Measurements from ENCODE around the gene FAM117B.

FAM117B gene

DNA sequence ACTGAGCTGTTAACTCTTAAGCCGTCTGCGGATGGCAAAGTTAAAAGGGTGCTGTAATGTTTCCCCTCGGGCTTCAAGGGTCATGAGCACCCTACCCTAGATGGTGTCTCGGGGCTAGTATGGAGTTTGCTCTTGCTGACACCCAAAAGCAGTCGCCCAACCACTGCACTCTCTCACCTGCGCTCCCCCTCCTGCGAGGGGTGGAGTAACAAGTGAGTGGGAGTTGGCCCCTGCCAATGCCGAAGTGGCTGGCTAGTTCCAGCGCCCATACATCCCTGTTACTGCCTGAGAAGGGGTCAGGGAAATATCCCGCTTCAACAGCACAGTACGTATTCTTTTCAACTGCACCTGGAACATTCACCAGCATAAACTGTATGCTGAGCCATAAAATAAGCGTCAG is 47.5 kb downstream of the FAM117B start:
- no peak for DNase-seq (ENCODE audit: low read depth)
- TF ChIP-seq, protein P1, sequence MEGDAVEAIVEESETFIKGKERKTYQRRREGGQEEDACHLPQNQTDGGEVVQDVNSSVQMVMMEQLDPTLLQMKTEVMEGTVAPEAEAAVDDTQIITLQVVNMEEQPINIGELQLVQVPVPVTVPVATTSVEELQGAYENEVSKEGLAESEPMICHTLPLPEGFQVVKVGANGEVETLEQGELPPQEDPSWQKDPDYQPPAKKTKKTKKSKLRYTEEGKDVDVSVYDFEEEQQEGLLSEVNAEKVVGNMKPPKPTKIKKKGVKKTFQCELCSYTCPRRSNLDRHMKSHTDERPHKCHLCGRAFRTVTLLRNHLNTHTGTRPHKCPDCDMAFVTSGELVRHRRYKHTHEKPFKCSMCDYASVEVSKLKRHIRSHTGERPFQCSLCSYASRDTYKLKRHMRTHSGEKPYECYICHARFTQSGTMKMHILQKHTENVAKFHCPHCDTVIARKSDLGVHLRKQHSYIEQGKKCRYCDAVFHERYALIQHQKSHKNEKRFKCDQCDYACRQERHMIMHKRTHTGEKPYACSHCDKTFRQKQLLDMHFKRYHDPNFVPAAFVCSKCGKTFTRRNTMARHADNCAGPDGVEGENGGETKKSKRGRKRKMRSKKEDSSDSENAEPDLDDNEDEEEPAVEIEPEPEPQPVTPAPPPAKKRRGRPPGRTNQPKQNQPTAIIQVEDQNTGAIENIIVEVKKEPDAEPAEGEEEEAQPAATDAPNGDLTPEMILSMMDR (conservative IDR thresholded peaks at IDR 0.05; ENCODE audit: low read length): no peak
- no peak overlapping the region for H3K4me3 ChIP-seq (ENCODE audit: low read length)

GRCh38 chr2:202687276-202687675 is 52.5 kb downstream of the FAM117B start:
- no peak for DNase-seq (ENCODE audit: low read depth)
- TF ChIP-seq, protein P1 (conservative IDR thresholded peaks at IDR 0.05; ENCODE audit: low read length): no peak
- H3K4me3 ChIP-seq (ENCODE audit: low read length): no peak overlapping the region

GRCh38 chr2:202689459-202689858 is 54.7 kb downstream of the FAM117B start:
- TF ChIP-seq, protein P1 (conservative IDR thresholded peaks at IDR 0.05; ENCODE audit: low read length): no peak
- no peak overlapping the region for H3K4me3 ChIP-seq (ENCODE audit: low read length)
- no peak for DNase-seq (ENCODE audit: low read depth)

- H3K4me3 ChIP-seq (ENCODE audit: low read length): no peak overlapping the region
- TF ChIP-seq, protein P1 (conservative IDR thresholded peaks at IDR 0.05; ENCODE audit: low read length): no peak
- DNase-seq (ENCODE audit: low read depth): no peak
Measured at GRCh38 chr2:202689898-202690297, 55.1 kb downstream of the FAM117B start.

GRCh38 chr2:202690321-202690900 is 55.6 kb downstream of the FAM117B start:
- no peak for DNase-seq (ENCODE audit: low read depth)
- no peak overlapping the region for H3K4me3 ChIP-seq (ENCODE audit: low read length)
- TF ChIP-seq, protein P1 (conservative IDR thresholded peaks at IDR 0.05; ENCODE audit: low read length): no peak

- DNase-seq (ENCODE audit: low read depth): no peak
- TF ChIP-seq, protein P1 (conservative IDR thresholded peaks at IDR 0.05; ENCODE audit: low read length): no peak
- H3K4me3 ChIP-seq (ENCODE audit: low read length): no peak overlapping the region
Measured at GRCh38 chr2:202693503-202693902, 58.7 kb downstream of the FAM117B start.

DNA sequence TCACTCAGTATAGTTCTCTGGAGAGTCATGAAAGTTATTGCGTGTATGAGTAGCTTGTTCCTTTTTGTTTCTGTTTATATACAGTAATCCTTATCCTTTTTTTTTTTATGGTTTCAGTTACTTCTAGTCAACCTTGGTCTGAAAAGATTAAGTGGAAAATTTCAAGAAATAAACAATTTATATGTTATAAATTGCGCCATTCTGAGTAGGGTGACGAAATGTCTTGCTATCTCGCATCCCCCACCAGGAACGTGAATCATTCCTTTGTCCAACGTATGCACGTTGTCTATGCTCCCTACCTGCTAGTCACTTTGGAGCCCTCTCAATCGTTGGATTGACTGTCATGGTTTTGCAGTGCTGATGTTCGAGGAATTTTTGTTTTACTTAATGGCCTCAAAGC is 60.4 kb downstream of the FAM117B start:
- DNase-seq (ENCODE audit: low read depth): no peak
- TF ChIP-seq, protein P1 (conservative IDR thresholded peaks at IDR 0.05; ENCODE audit: low read length): no peak
- no peak overlapping the region for H3K4me3 ChIP-seq (ENCODE audit: low read length)

Measured in AG10803 (cell line).